H1 (cell line): Measurements from ENCODE around the gene LRRC41. TPM values are rescaled to one million over a fixed set of nuclear protein-coding genes. Genes with fewer than 3 reads are reported as not detected.

Experiments used
- CTCF ChIA-PET: fragments of 300-600 bp; sonication (Branson Sonifier 250); formaldehyde crosslinking; loops from one replicate; lab custom pipeline; 2021; ENCODE audit not compliant: partially characterized antibody; lab: Charles Lee
- POLR2A ChIA-PET: fragments of 300-600 bp; sonication (Branson Sonifier 250); formaldehyde crosslinking; loops from one replicate; lab custom pipeline; 2021; ENCODE audit warnings: inconsistent platforms; ENCODE audit not compliant: partially characterized antibody; lab: Charles Lee
- DNase-seq, 2 experiments: peaks; one replicate each; pipeline versions ENCODE4 v3.0.0 to v3.0.0-alpha.2; 2010 to 2022; ENCODE audit warnings: low spot score in 2 of 2, low read depth in 1 of 2, mixed read lengths in 1 of 2
- FAIRE-seq: peaks from 2 replicates; lab custom pipeline; 2011; peaks lifted over from hg19 to GRCh38; lab: Jason Lieb, UNC
- H2AFZ ChIP-seq: 2 replicates; pipeline ENCODE4 v1.8.1; 2012; ENCODE audit warnings: low read length, inconsistent platforms
- H2AK5ac ChIP-seq: 2 replicates; pipeline ENCODE4 v1.6.1; 2013; ENCODE audit warnings: low read depth, low read length
- H2BK120ac ChIP-seq: replicated peaks from 2 replicates; pipeline ENCODE3; 2013; ENCODE audit warnings: low read depth, low read length, inconsistent platforms
- H2BK12ac ChIP-seq: 2 replicates; pipeline ENCODE4 v1.6.1; 2013; ENCODE audit warnings: low read depth, low read length
- H2BK15ac ChIP-seq: 2 replicates; pipeline ENCODE4 v1.6.1; 2013; ENCODE audit warnings: low read length
- H2BK20ac ChIP-seq: 2 replicates; pipeline ENCODE4 v1.6.1; 2013; ENCODE audit warnings: low read length
- H2BK5ac ChIP-seq: 2 replicates; pipeline ENCODE4 v1.6.1; 2013; ENCODE audit warnings: low read depth, low read length
- H3K14ac ChIP-seq: 2 replicates; pipeline ENCODE4 v1.6.1; 2013; ENCODE audit warnings: inconsistent platforms; ENCODE audit not compliant: insufficient read length
- H3K18ac ChIP-seq: 2 replicates; pipeline ENCODE4 v1.6.1; 2013; ENCODE audit warnings: low read length; ENCODE audit errors: extremely low read depth
- H3K23ac ChIP-seq: 2 replicates; pipeline ENCODE4 v1.6.1; 2013; ENCODE audit warnings: inconsistent platforms; ENCODE audit not compliant: insufficient read length
- H3K23me2 ChIP-seq: 2 replicates; pipeline ENCODE4 v1.6.1; 2013; ENCODE audit warnings: low read depth, low read length
- H3K27ac ChIP-seq: 2 replicates; pipeline ENCODE4 v1.6.1; 2011; ENCODE audit warnings: low read depth, low read length, inconsistent platforms
- H3K27me3 ChIP-seq, 4 experiments: replicated peaks in 1 of 4; 1 replicate in 1 of 4; 2 replicates in 3 of 4; pipeline versions ENCODE4 v1.6.1 to v1.8.1; 2011 to 2013; ENCODE audit warnings: low read length in 3 of 4, mild to moderate bottlenecking in 3 of 4, inconsistent platforms in 2 of 4, mixed read lengths in 2 of 4, moderate library complexity in 1 of 4; ENCODE audit not compliant: control insufficient read depth in 3 of 4, insufficient read depth in 3 of 4; ENCODE audit errors: extremely low read depth in 1 of 4
- H3K36me3 ChIP-seq, 4 experiments: 2 replicates each; pipeline versions ENCODE4 v1.6.1 to v1.8.1; 2011 to 2013; ENCODE audit warnings: mild to moderate bottlenecking in 4 of 4, low read length in 3 of 4, moderate library complexity in 2 of 4, control low read depth in 1 of 4, inconsistent platforms in 1 of 4; ENCODE audit not compliant: insufficient read depth in 4 of 4, control insufficient read depth in 2 of 4
- H3K4ac ChIP-seq: replicated peaks from 2 replicates; pipeline ENCODE3; 2013; ENCODE audit warnings: low read length, low read depth, mixed read lengths, inconsistent platforms; ENCODE audit not compliant: insufficient read length
- H3K4me1 ChIP-seq, 4 experiments: replicated peaks in 1 of 4; 1 replicate in 1 of 4; 2 replicates in 3 of 4; pipeline versions ENCODE4 v1.6.1 to v1.8.1; 2011 to 2013; ENCODE audit warnings: low read length in 3 of 4, inconsistent platforms in 2 of 4, mixed read lengths in 1 of 4; ENCODE audit not compliant: insufficient read depth in 4 of 4, control insufficient read depth in 3 of 4
- H3K4me2 ChIP-seq, 2 experiments: 2 replicates each; pipeline versions ENCODE4 v1.6.1 to v1.8.1; 2011 to 2013; ENCODE audit warnings: low read depth in 2 of 2, low read length in 2 of 2, control low read depth in 1 of 2, inconsistent platforms in 1 of 2, mild to moderate bottlenecking in 1 of 2; ENCODE audit not compliant: insufficient read depth in 1 of 2
- H3K4me3 ChIP-seq, 4 experiments: fragments of 200-600, 300-600 bp in 1 of 4; sonication (generic), shearing (Covaris generic), sonication (Bioruptor Twin) in 1 of 4; 2 replicates each; pipeline versions ENCODE4 v1.5.1 to v1.8.1; 2011 to 2016; ENCODE audit warnings: low read length in 4 of 4, low read depth in 3 of 4, control low read depth in 2 of 4, inconsistent platforms in 2 of 4, mild to moderate bottlenecking in 2 of 4, mixed read lengths in 1 of 4, moderate library complexity in 1 of 4; ENCODE audit not compliant: insufficient read depth in 2 of 4; ENCODE audit errors: extremely low read depth in 1 of 4
- H3K56ac ChIP-seq: replicated peaks from 2 replicates; pipeline ENCODE3; 2013; ENCODE audit warnings: low read depth, mild to moderate bottlenecking, mixed read lengths, low read length, inconsistent platforms; ENCODE audit not compliant: insufficient read length
- H3K79me1 ChIP-seq: 2 replicates; pipeline ENCODE4 v1.6.1; 2013; ENCODE audit warnings: low read depth, low read length, control low read depth
- H3K79me2 ChIP-seq, 2 experiments: 2 replicates each; pipeline versions ENCODE4 v1.6.1 to v1.8.1; 2012 to 2013; ENCODE audit warnings: low read length in 2 of 2, mild to moderate bottlenecking in 2 of 2, inconsistent platforms in 1 of 2; ENCODE audit not compliant: insufficient read depth in 2 of 2, control insufficient read depth in 1 of 2
- H3K9ac ChIP-seq, 4 experiments: replicated peaks in 1 of 4; 1 replicate in 1 of 4; 2 replicates in 3 of 4; pipeline versions ENCODE4 v1.6.1 to v1.8.1; 2011 to 2013; ENCODE audit warnings: low read depth in 3 of 4, low read length in 3 of 4, control low read depth in 2 of 4, mild to moderate bottlenecking in 2 of 4, moderate library complexity in 2 of 4, inconsistent platforms in 1 of 4; ENCODE audit errors: extremely low read depth in 1 of 4
- H3K9me3 ChIP-seq, 2 experiments: 2 replicates each; pipeline versions ENCODE4 v1.6.1 to v1.8.1; 2012 to 2013; ENCODE audit warnings: mild to moderate bottlenecking in 2 of 2, moderate library complexity in 2 of 2, control low read depth in 1 of 2, inconsistent platforms in 1 of 2, low read depth in 1 of 2, low read length in 1 of 2, mixed read lengths in 1 of 2; ENCODE audit not compliant: insufficient read depth in 2 of 2
- H4K20me1 ChIP-seq, 2 experiments: replicated peaks in 1 of 2; 2 replicates each; pipeline versions ENCODE3 to v1.8.1; 2011 to 2013; ENCODE audit warnings: inconsistent platforms in 2 of 2, low read length in 2 of 2, mild to moderate bottlenecking in 1 of 2; ENCODE audit not compliant: insufficient read depth in 2 of 2, control insufficient read depth in 1 of 2
- H4K5ac ChIP-seq: 2 replicates; pipeline ENCODE4 v1.6.1; 2013; ENCODE audit warnings: low read length, low read depth, mixed read lengths, inconsistent platforms; ENCODE audit not compliant: insufficient read length
- H4K8ac ChIP-seq: 2 replicates; pipeline ENCODE4 v1.8.0; 2013; ENCODE audit warnings: mild to moderate bottlenecking, moderate library complexity, low read length, inconsistent platforms; ENCODE audit not compliant: insufficient read depth; ENCODE audit errors: extremely low read depth
- H4K91ac ChIP-seq: replicated peaks from 2 replicates; pipeline ENCODE3; 2013; ENCODE audit warnings: low read length, mixed read lengths, inconsistent platforms; ENCODE audit not compliant: insufficient read length
- ASH2L ChIP-seq: fragments of 200-600, 300-600 bp; sonication (generic); IDR thresholded peaks from one replicate; pipeline ENCODE4 v1.7.1; 2017; ENCODE audit warnings: low read length
- BACH1 ChIP-seq: IDR thresholded peaks from 2 replicates; pipeline ENCODE4 v1.6.1; 2012; ENCODE audit warnings: low read length, improper control_type of control experiment
- BCL11A ChIP-seq, 2 experiments: IDR thresholded peaks; one replicate each; pipeline ENCODE4 v1.6.1; 2011; ENCODE audit warnings: low read depth in 2 of 2, low read length in 2 of 2, mild to moderate bottlenecking in 2 of 2
- CHD1 ChIP-seq: IDR thresholded peaks from 2 replicates; pipeline ENCODE4 v1.6.1; 2012; ENCODE audit warnings: low read depth, low read length, improper control_type of control experiment
- CREB1 ChIP-seq: IDR thresholded peaks from 2 replicates; pipeline ENCODE4 v1.6.1; 2012; ENCODE audit warnings: inconsistent platforms
- EGR1 ChIP-seq: IDR thresholded peaks from 2 replicates; pipeline ENCODE4 v1.6.1; 2011; ENCODE audit warnings: low read depth, low read length, borderline replicate concordance
- EP300 ChIP-seq, 2 experiments: IDR thresholded peaks; 1 replicate in 1 of 2; 2 replicates in 1 of 2; pipeline ENCODE4 v1.6.1; 2011 to 2012; ENCODE audit warnings: low read depth in 2 of 2, low read length in 2 of 2, mild to moderate bottlenecking in 2 of 2, borderline replicate concordance in 1 of 2, inconsistent platforms in 1 of 2, moderate library complexity in 1 of 2
- JUN ChIP-seq: IDR thresholded peaks from 2 replicates; pipeline ENCODE4 v1.6.1; 2011; ENCODE audit warnings: low read depth, mild to moderate bottlenecking, improper control_type of control experiment, low read length
- KDM5A ChIP-seq: fragments of 200-600 bp; IDR thresholded peaks from 2 replicates; pipeline ENCODE4 v1.7.1; 2012; ENCODE audit warnings: mild to moderate bottlenecking, low read length, inconsistent platforms, mixed read lengths
- MAFK ChIP-seq: IDR thresholded peaks from 2 replicates; pipeline ENCODE4 v1.6.1; 2012; ENCODE audit warnings: low read depth, mild to moderate bottlenecking, improper control_type of control experiment, low read length
- POLR2A ChIP-seq, 2 experiments: IDR thresholded peaks; 1 replicate in 1 of 2; 2 replicates in 1 of 2; pipeline ENCODE4 v1.6.1; 2011; ENCODE audit warnings: low read depth in 2 of 2, low read length in 2 of 2, mild to moderate bottlenecking in 2 of 2; ENCODE audit errors: control extremely low read depth in 1 of 2
- POLR2AphosphoS5 ChIP-seq: IDR thresholded peaks from 2 replicates; pipeline ENCODE4 v1.6.1; 2011; ENCODE audit warnings: low read depth, low read length
- RNF2 ChIP-seq: fragments of 200-900, 300-1000 bp; sonication (generic); IDR thresholded peaks from 2 replicates; pipeline ENCODE4 v1.7.1; 2016; ENCODE audit warnings: borderline replicate concordance, low read depth, mild to moderate bottlenecking, antibody characterized with exemption, low read length; ENCODE audit not compliant: poor library complexity, severe bottlenecking; ENCODE audit errors: missing control alignments
- WGBS, 2 experiments: shearing (Covaris generic) in 1 of 2; methylation state at CpG; one replicate each; pipeline versions ENCODE4 v1.1.6 to v1.1.7; 2013 to 2015; ENCODE audit warnings: low lambda C conversion rate in 2 of 2, mixed read lengths in 2 of 2, inconsistent platforms in 1 of 2, low coverage in 1 of 2, missing lambda C conversion rate in 1 of 2; ENCODE audit not compliant: insufficient replicate concordance in 2 of 2, insufficient coverage in 1 of 2, insufficient read length in 1 of 2; ENCODE audit errors: extremely low coverage in 1 of 2, missing lambda C conversion rate in 1 of 2; 5-methylcytosine and 5-hydroxymethylcytosine counted together
- polyA plus RNA-seq, 7 experiments: library from polyadenylated mRNA; depleted of rRNA in 3 of 7; stranded (reverse) in 5 of 7; unstranded in 2 of 7; fragments of >200 nt in 5 of 7; fragments of 200-250 nt in 2 of 7; gene quantifications; 1 replicate in 5 of 7; 2 replicates in 1 of 7; 4 replicates in 1 of 7; pipeline versions ENCODE4 v1.2.1 to v1.2.3, GENCODE V29; 2011 to 2013; ENCODE audit warnings: missing spikeins in 2 of 7, mixed read lengths in 2 of 7
- total RNA-seq: library from RNA; stranded (reverse); fragmentation: NEBNext Ultra II Directional; extraction: Animal tissue kit (Norgen Biotek cat#: 25700); gene quantifications from 2 replicates; pipeline ENCODE4 v1.2.1, GENCODE V29; 2021

The LRRC41 gene
- total and polyA plus RNA-seq, 2 of the 8 experiments (the other 6 are each of a cell fraction or from before 2014, with no cell fraction given), result 36.8 to 51.2 TPM

- no peak overlapping the region for H3K4me3 ChIP-seq
- H3K18ac ChIP-seq, result no peak overlapping the region
- H3K14ac ChIP-seq, result no peak overlapping the region
- no peak overlapping the region for H4K91ac ChIP-seq
- H3K4me2 ChIP-seq, result no peak overlapping the region
- no peaks in the 10 kb centered on the region for H3K79me1 ChIP-seq
- TF ChIP-seq POLR2AphosphoS5, result peak; percentile 26; the same call in 1 of the 2 replicates
- no peak for TF ChIP-seq JUN
- no peak for TF ChIP-seq BCL11A (IDR thresholded peaks at IDR 0.05; ENCODE audit: low read depth in 2 of 2, low read length in 2 of 2)
- TF ChIP-seq CREB1, result no peak
- TF ChIP-seq MAFK, result no peak
- no peak for TF ChIP-seq EP300 (IDR thresholded peaks at IDR 0.05; ENCODE audit: borderline replicate concordance in 1 of 2, low read depth in 2 of 2, low read length in 2 of 2)
- TF ChIP-seq RNF2, result no peak
- TF ChIP-seq ASH2L, result no peak
- TF ChIP-seq KDM5A, result no peak
- no peak for TF ChIP-seq BACH1
- no peak for TF ChIP-seq CHD1
- TF ChIP-seq EGR1, result no peak
- TF ChIP-seq POLR2A (IDR thresholded peaks at IDR 0.05; ENCODE audit: control extremely low read depth in 1 of 2, low read depth in 2 of 2, low read length in 2 of 2), result peak in 1 of 2 experiments; percentile 55; a peak in 2 of 3 replicates
- H3K4me1 ChIP-seq, result no peaks in the 10 kb centered on the region
- H3K9ac ChIP-seq, result no peak overlapping the region
- H4K20me1 ChIP-seq, result peaks cover 3 to 4% of the 10 kb centered on the region in 2 experiments
- no peak overlapping the region for H2BK12ac ChIP-seq
- H2BK120ac ChIP-seq, result no peak overlapping the region
- H2BK20ac ChIP-seq, result no peak overlapping the region
- CTCF ChIA-PET, result no interaction called here
- no peak for DNase-seq
- H3K56ac ChIP-seq, result no peak overlapping the region
- H3K23me2 ChIP-seq, result no peaks in the 10 kb centered on the region
- no peak overlapping the region for H3K23ac ChIP-seq
- no peaks in the 10 kb centered on the region for H3K79me2 ChIP-seq
- H3K36me3 ChIP-seq, result peaks cover 33 to 78% (median 54%) of the 10 kb centered on the region in 4 experiments
- H2BK15ac ChIP-seq, result no peak overlapping the region
- no peak overlapping the region for H3K4ac ChIP-seq
- no peak overlapping the region for H3K27ac ChIP-seq
- POLR2A ChIA-PET, result interaction anchor here (1.7 to 33.1 kb wide), 5 partner anchors 3 to 68 kb away, joined by 5 to 689 read pairs (median 6); partner anchors contain the start of genes LRRC41 and UQCRH
- H3K9me3 ChIP-seq, result no peaks in the 10 kb centered on the region
- no peak overlapping the region for H4K5ac ChIP-seq
- WGBS, 2 experiments, result 99% methylated on average over 12 of the region's 12 CpGs; no CpG with 5 or more reads in 1 of the 2 experiments
- FAIRE-seq, result no peak
- no peak overlapping the region for H2AFZ ChIP-seq
- H4K8ac ChIP-seq, result no peak overlapping the region
- H3K27me3 ChIP-seq, result no peaks in the 10 kb centered on the region
- H2BK5ac ChIP-seq, result no peak overlapping the region
- no peak overlapping the region for H2AK5ac ChIP-seq
These were observed 24.6 kb downstream of the LRRC41 start for GRCh38 chr1:46278807-46279206.
